Transverse colon (tissue), 4 donors: Measurements from ENCODE around the gene KRT222.

ENCODE experiments used
- EP300 ChIP-seq: sonication (generic); formaldehyde crosslinking; IDR thresholded peaks from one replicate; pipeline ENCODE4 v1.6.1; 2017; ENCODE audit warnings: antibody characterized with exemption, low read depth
- POLR2A ChIP-seq: fragments of 450-650 bp; IDR thresholded peaks from one replicate; pipeline ENCODE4 v1.6.1; 2016; ENCODE audit warnings: antibody characterized with exemption, mild to moderate bottlenecking, moderate library complexity
- POLR2AphosphoS5 ChIP-seq, 3 donors: sonication (generic); formaldehyde crosslinking; IDR thresholded peaks; one replicate each; pipeline ENCODE4 v1.6.1; 2016; ENCODE audit warnings: antibody characterized with exemption in 3 of 3
- TF ChIP-seq, protein P1 (sequence below), 5 experiments: fragments of 200-600 bp in 3 of 5; fragments of 450-650 bp in 2 of 5; sonication (generic) in 3 of 5; IDR thresholded peaks; 1 replicate in 2 of 5; 2 replicates in 3 of 5; pipeline ENCODE4 v1.5.1; 2016 to 2017; ENCODE audit warnings: antibody characterized with exemption in 5 of 5, inconsistent platforms in 3 of 5, mild to moderate bottlenecking in 2 of 5, moderate library complexity in 1 of 5

DNA sequence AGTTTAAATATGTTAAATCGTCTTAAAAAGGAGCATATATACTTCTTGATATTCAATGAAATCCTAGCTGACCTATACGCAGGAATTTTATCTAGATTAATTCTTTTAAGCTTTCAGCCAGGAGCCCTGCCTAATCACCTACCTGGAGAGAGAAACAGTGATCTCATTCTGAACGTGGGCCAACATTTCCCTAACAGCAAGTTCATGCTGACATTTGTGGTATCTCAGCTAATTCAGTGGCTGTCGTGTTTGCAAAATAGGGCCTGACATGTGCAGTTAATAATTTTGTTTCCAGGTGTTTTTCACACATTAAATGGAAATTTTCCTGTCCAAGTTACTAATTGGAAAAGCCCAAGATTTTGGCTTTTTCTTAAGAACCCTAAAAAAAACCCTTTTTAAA lies 21.2 kb upstream of the KRT222 start:
- TF ChIP-seq POLR2A (no peak), POLR2AphosphoS5 (IDR thresholded peaks at IDR 0.05) (no peak), EP300 (no peak)
- TF ChIP-seq, protein P1, sequence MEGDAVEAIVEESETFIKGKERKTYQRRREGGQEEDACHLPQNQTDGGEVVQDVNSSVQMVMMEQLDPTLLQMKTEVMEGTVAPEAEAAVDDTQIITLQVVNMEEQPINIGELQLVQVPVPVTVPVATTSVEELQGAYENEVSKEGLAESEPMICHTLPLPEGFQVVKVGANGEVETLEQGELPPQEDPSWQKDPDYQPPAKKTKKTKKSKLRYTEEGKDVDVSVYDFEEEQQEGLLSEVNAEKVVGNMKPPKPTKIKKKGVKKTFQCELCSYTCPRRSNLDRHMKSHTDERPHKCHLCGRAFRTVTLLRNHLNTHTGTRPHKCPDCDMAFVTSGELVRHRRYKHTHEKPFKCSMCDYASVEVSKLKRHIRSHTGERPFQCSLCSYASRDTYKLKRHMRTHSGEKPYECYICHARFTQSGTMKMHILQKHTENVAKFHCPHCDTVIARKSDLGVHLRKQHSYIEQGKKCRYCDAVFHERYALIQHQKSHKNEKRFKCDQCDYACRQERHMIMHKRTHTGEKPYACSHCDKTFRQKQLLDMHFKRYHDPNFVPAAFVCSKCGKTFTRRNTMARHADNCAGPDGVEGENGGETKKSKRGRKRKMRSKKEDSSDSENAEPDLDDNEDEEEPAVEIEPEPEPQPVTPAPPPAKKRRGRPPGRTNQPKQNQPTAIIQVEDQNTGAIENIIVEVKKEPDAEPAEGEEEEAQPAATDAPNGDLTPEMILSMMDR (IDR thresholded peaks at IDR 0.05) = no peak
